SK-N-SH (cell line): ENCODE results near the gene CYP26C1. TPM values are rescaled to one million over a fixed set of nuclear protein-coding genes. Genes with fewer than 3 reads are reported as not detected.

Experiments used
- CTCF ChIA-PET: fragments of 300-600, 350-600 bp; formaldehyde crosslinking; extraction: SDS; loops from one replicate; lab custom pipeline; 2021; lab: Yijun Ruan, JAX
- POLR2A ChIA-PET: fragments of 350-600 bp; sonication (Branson Sonifier 250); formaldehyde crosslinking; extraction: SDS; loops from one replicate; lab custom pipeline; 2020; ENCODE audit warnings: antibody characterized with exemption, inconsistent platforms; lab: Yijun Ruan, JAX
- DNase-seq: peaks from one replicate; pipeline ENCODE4 v3.0.0; 2012
- H2AFZ ChIP-seq: fragments of 200-600 bp; sonication (generic); 2 replicates; pipeline ENCODE4 v1.8.1; 2016; ENCODE audit warnings: antibody characterized with exemption, mild to moderate bottlenecking, low read depth
- H3F3A ChIP-seq: fragments of 200-600 bp; sonication (generic); replicated peaks from 2 replicates; pipeline ENCODE3; 2016; ENCODE audit warnings: antibody characterized with exemption, mild to moderate bottlenecking; ENCODE audit not compliant: insufficient read depth
- H3K27ac ChIP-seq, 2 experiments: fragments of 200-500 bp in 1 of 2; fragments of 200-600 bp in 1 of 2; sonication (Bioruptor generic) in 1 of 2; sonication (generic), shearing (Covaris generic) in 1 of 2; 2 replicates each; pipeline versions ENCODE4 v1.5.1 to v1.6.1; 2014 to 2016; ENCODE audit warnings: low read depth in 2 of 2, inconsistent platforms in 1 of 2, low read length in 1 of 2, mild to moderate bottlenecking in 1 of 2, mixed read lengths in 1 of 2
- H3K27me3 ChIP-seq: fragments of 200-600 bp; sonication (generic), shearing (Covaris generic); 2 replicates; pipeline ENCODE4 v1.6.1; 2016; ENCODE audit warnings: mixed run types; ENCODE audit not compliant: insufficient read depth
- H3K36me3 ChIP-seq, 2 experiments: fragments of 200-500 bp in 1 of 2; fragments of 200-600 bp in 1 of 2; sonication (Bioruptor generic) in 1 of 2; sonication (generic) in 1 of 2; replicated peaks in 1 of 2; 2 replicates each; pipeline versions ENCODE3 to v1.5.1; 2014 to 2016; ENCODE audit warnings: low read length in 1 of 2, mild to moderate bottlenecking in 1 of 2; ENCODE audit not compliant: insufficient read depth in 2 of 2, control insufficient read depth in 1 of 2
- H3K4me1 ChIP-seq, 2 experiments: fragments of 200-500 bp in 1 of 2; fragments of 200-600 bp in 1 of 2; sonication (Bioruptor generic) in 1 of 2; sonication (generic), shearing (Covaris generic) in 1 of 2; 2 replicates each; pipeline versions ENCODE4 v1.5.1 to v1.6.1; 2014 to 2016; ENCODE audit warnings: low read depth in 1 of 2, low read length in 1 of 2, mixed run types in 1 of 2; ENCODE audit not compliant: insufficient read depth in 2 of 2, control insufficient read depth in 1 of 2
- H3K4me2 ChIP-seq: fragments of 200-600 bp; sonication (generic), shearing (Covaris generic); 2 replicates; pipeline ENCODE4 v1.6.1; 2017; ENCODE audit warnings: mixed run types
- H3K4me3 ChIP-seq, 2 experiments: fragments of 200-500 bp in 1 of 2; fragments of 200-600 bp in 1 of 2; sonication (Bioruptor generic) in 1 of 2; sonication (generic), shearing (Covaris generic) in 1 of 2; 2 replicates each; pipeline versions ENCODE4 v1.5.1 to v1.8.1; 2014 to 2016; ENCODE audit warnings: low read depth in 2 of 2, inconsistent platforms in 1 of 2, low read length in 1 of 2, mild to moderate bottlenecking in 1 of 2, mixed read lengths in 1 of 2, moderate library complexity in 1 of 2
- H3K79me2 ChIP-seq: fragments of 200-600 bp; sonication (generic); 2 replicates; pipeline ENCODE4 v1.8.1; 2017; ENCODE audit warnings: mild to moderate bottlenecking; ENCODE audit not compliant: insufficient read depth
- H3K9ac ChIP-seq: fragments of 200-600 bp; sonication (generic); 2 replicates; pipeline ENCODE4 v1.6.1; 2017; ENCODE audit warnings: mixed run types
- H3K9me2 ChIP-seq: fragments of 200-600 bp; sonication (generic); 2 replicates; pipeline ENCODE4 v1.6.1; 2017; ENCODE audit warnings: mixed run types
- H3K9me3 ChIP-seq: fragments of 200-600 bp; sonication (generic); 2 replicates; pipeline ENCODE4 v1.6.1; 2017; ENCODE audit warnings: mixed run types, mild to moderate bottlenecking, moderate library complexity
- H4K20me1 ChIP-seq: fragments of 200-600 bp; sonication (generic); 2 replicates; pipeline ENCODE4 v1.6.1; 2017; ENCODE audit warnings: mild to moderate bottlenecking, mixed run types; ENCODE audit not compliant: insufficient read depth
- ELF1 ChIP-seq: IDR thresholded peaks from 2 replicates; pipeline ENCODE4 v1.4.0; 2012
- FOSL2 ChIP-seq: IDR thresholded peaks from 2 replicates; pipeline ENCODE4 v1.4.0; 2012; ENCODE audit warnings: low read depth, mild to moderate bottlenecking, moderate library complexity, borderline replicate concordance
- GABPA ChIP-seq: IDR thresholded peaks from 2 replicates; pipeline ENCODE4 v1.4.0; 2012; ENCODE audit warnings: low read depth, mild to moderate bottlenecking
- JUND ChIP-seq: IDR thresholded peaks from 2 replicates; pipeline ENCODE4 v1.4.0; 2012
- MAX ChIP-seq: IDR thresholded peaks from 2 replicates; pipeline ENCODE4 v1.4.0; 2012; ENCODE audit warnings: low read depth
- MEF2A ChIP-seq: IDR thresholded peaks from 2 replicates; pipeline ENCODE4 v1.4.0; 2012; ENCODE audit warnings: low read depth, borderline replicate concordance
- MXI1 ChIP-seq: IDR thresholded peaks from 2 replicates; pipeline ENCODE4 v1.6.1; 2012; ENCODE audit warnings: mild to moderate bottlenecking, low read depth, low read length, improper control_type of control experiment
- NFIC ChIP-seq: IDR thresholded peaks from 2 replicates; pipeline ENCODE4 v1.4.0; 2012; ENCODE audit warnings: borderline replicate concordance
- NRF1 ChIP-seq: IDR thresholded peaks from 2 replicates; pipeline ENCODE4 v1.6.1; 2012; ENCODE audit warnings: low read depth, mild to moderate bottlenecking, low read length
- POLR2AphosphoS5 ChIP-seq: IDR thresholded peaks from 2 replicates; pipeline ENCODE4 v1.6.1; 2012; ENCODE audit warnings: low read depth, low read length
- RCOR1 ChIP-seq: fragments of 150-350 bp; IDR thresholded peaks from 2 replicates; pipeline ENCODE4 v1.6.1; 2017; ENCODE audit warnings: antibody characterized with exemption, low read length
- RFX5 ChIP-seq: IDR thresholded peaks from 2 replicates; pipeline ENCODE4 v1.6.1; 2012; ENCODE audit warnings: mild to moderate bottlenecking, improper control_type of control experiment, low read length
- RXRA ChIP-seq: IDR thresholded peaks from 2 replicates; pipeline ENCODE4 v1.4.0; 2012; ENCODE audit warnings: low read depth, mild to moderate bottlenecking, borderline replicate concordance
- SIN3A ChIP-seq: IDR thresholded peaks from 2 replicates; pipeline ENCODE4 v1.6.1; 2012; ENCODE audit warnings: low read depth, mild to moderate bottlenecking, low read length, moderate library complexity, borderline replicate concordance
- USF2 ChIP-seq: fragments of 150-350 bp; IDR thresholded peaks from 2 replicates; pipeline ENCODE4 v1.6.1; 2017; ENCODE audit warnings: antibody characterized with exemption, low read length, low read depth, borderline replicate concordance
- WGBS: methylation state at CpG from one replicate; pipeline ENCODE4 v1.1.6; 2017; ENCODE audit warnings: low lambda C conversion rate; 5-methylcytosine and 5-hydroxymethylcytosine counted together
- polyA plus RNA-seq, 3 experiments: library from polyadenylated mRNA; depleted of rRNA; stranded (reverse); fragments of >200 nt; gene quantifications; 2 replicates each; pipeline ENCODE4 v1.2.3, GENCODE V29; 2012
- TF ChIP-seq, protein P1 (sequence below): IDR thresholded peaks from 2 replicates; pipeline ENCODE4 v1.4.0; 2012; ENCODE audit warnings: low read depth, borderline replicate concordance
- TF ChIP-seq, protein P2 (sequence below): IDR thresholded peaks from 2 replicates; pipeline ENCODE4; 2012
- TF ChIP-seq, protein P3 (sequence below): fragments of 150-350 bp; IDR thresholded peaks from 2 replicates; pipeline ENCODE4 v1.6.1; 2016; ENCODE audit warnings: mild to moderate bottlenecking, low read depth, low read length

Gene CYP26C1
- polyA plus RNA-seq, 1 of the 3 experiments (the other 2 are of a cell fraction) = not detected

DNA sequence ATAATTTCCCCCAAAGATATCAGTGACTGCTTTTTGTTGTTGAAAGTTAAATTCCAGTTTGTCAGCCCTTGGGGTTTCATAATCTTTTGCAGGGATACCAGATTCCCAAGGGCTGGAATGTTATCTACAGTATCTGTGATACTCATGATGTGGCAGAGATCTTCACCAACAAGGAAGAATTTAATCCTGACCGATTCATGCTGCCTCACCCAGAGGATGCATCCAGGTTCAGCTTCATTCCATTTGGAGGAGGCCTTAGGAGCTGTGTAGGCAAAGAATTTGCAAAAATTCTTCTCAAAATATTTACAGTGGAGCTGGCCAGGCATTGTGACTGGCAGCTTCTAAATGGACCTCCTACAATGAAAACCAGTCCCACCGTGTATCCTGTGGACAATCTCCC lies 16.3 kb downstream of the CYP26C1 start (continued):
- TF ChIP-seq, protein P1, sequence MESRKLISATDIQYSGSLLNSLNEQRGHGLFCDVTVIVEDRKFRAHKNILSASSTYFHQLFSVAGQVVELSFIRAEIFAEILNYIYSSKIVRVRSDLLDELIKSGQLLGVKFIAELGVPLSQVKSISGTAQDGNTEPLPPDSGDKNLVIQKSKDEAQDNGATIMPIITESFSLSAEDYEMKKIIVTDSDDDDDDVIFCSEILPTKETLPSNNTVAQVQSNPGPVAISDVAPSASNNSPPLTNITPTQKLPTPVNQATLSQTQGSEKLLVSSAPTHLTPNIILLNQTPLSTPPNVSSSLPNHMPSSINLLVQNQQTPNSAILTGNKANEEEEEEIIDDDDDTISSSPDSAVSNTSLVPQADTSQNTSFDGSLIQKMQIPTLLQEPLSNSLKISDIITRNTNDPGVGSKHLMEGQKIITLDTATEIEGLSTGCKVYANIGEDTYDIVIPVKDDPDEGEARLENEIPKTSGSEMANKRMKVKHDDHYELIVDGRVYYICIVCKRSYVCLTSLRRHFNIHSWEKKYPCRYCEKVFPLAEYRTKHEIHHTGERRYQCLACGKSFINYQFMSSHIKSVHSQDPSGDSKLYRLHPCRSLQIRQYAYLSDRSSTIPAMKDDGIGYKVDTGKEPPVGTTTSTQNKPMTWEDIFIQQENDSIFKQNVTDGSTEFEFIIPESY = no peak

- ChIA-PET CTCF (interaction anchor here (1.1 to 8.6 kb wide), 9 partner anchors 13 to 298 kb away, joined by 3 to 69 read pairs (median 7); partner anchors contain the start of gene CYP26C1), POLR2A (no interaction called here)
- Histone ChIP-seq H4K20me1 (no peaks in the 10 kb centered on the region), H3K36me3 (no peaks in the 10 kb centered on the region), H2AFZ (no peak overlapping the region), H3F3A (peaks cover 4% of the 10 kb centered on the region), H3K9me3 (no peaks in the 10 kb centered on the region), H3K27ac (no peak overlapping the region), H3K9ac (no peak overlapping the region)
- DNase-seq = no peak
- TF ChIP-seq MAX = no peak
- no peak for TF ChIP-seq MEF2A
- TF ChIP-seq FOSL2 = no peak
- TF ChIP-seq, protein P1 = no peak
- no peak for TF ChIP-seq NRF1
- TF ChIP-seq JUND = no peak
- TF ChIP-seq RCOR1 = no peak
- no peak for TF ChIP-seq SIN3A
- TF ChIP-seq POLR2AphosphoS5 = no peak
- TF ChIP-seq RXRA = no peak
- TF ChIP-seq NFIC = no peak
- no peak for TF ChIP-seq GABPA
- TF ChIP-seq ELF1 = no peak
- TF ChIP-seq, protein P2, sequence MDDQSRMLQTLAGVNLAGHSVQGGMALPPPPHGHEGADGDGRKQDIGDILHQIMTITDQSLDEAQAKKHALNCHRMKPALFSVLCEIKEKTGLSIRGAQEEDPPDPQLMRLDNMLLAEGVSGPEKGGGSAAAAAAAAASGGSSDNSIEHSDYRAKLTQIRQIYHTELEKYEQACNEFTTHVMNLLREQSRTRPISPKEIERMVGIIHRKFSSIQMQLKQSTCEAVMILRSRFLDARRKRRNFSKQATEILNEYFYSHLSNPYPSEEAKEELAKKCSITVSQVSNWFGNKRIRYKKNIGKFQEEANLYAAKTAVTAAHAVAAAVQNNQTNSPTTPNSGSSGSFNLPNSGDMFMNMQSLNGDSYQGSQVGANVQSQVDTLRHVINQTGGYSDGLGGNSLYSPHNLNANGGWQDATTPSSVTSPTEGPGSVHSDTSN = no peak
- no peak for TF ChIP-seq RFX5
- no peak for TF ChIP-seq USF2
- TF ChIP-seq, protein P3, sequence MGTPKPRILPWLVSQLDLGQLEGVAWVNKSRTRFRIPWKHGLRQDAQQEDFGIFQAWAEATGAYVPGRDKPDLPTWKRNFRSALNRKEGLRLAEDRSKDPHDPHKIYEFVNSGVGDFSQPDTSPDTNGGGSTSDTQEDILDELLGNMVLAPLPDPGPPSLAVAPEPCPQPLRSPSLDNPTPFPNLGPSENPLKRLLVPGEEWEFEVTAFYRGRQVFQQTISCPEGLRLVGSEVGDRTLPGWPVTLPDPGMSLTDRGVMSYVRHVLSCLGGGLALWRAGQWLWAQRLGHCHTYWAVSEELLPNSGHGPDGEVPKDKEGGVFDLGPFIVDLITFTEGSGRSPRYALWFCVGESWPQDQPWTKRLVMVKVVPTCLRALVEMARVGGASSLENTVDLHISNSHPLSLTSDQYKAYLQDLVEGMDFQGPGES = no peak
- no peak for TF ChIP-seq MXI1
- TF ChIP-seq, all 33 proteins: peak for 0
- no peaks in the 10 kb centered on the region for H3K9me2 ChIP-seq
- 68% methylated on average over 5 of the region's 5 CpGs for WGBS
- H3K4me3 ChIP-seq = no peak overlapping the region
- no peaks in the 10 kb centered on the region for H3K79me2 ChIP-seq
- H3K4me2 ChIP-seq = no peak overlapping the region
- H3K4me1 ChIP-seq = peaks cover 0 to 30% of the 10 kb centered on the region in 2 experiments; a peak in 1 of 4 replicates
- H3K27me3 ChIP-seq = peaks cover 33% of the 10 kb centered on the region
These were observed 17.3 kb downstream of the CYP26C1 start for GRCh38 chr10:93077860-93078337.
